C4-2B (cell line): Measurements from ENCODE around the gene SMOC2.

Source experiments
- ZFX ChIP-seq: fragments of 450-650 bp; IDR thresholded peaks from 2 replicates; pipeline ENCODE4 v1.6.1; 2017
- TF ChIP-seq, protein P1 (sequence below): fragments of 450-650 bp; conservative IDR thresholded peaks from 2 replicates; pipeline ENCODE4 v1.5.1; 2017; ENCODE audit warnings: mild to moderate bottlenecking

- TF ChIP-seq, protein P1, sequence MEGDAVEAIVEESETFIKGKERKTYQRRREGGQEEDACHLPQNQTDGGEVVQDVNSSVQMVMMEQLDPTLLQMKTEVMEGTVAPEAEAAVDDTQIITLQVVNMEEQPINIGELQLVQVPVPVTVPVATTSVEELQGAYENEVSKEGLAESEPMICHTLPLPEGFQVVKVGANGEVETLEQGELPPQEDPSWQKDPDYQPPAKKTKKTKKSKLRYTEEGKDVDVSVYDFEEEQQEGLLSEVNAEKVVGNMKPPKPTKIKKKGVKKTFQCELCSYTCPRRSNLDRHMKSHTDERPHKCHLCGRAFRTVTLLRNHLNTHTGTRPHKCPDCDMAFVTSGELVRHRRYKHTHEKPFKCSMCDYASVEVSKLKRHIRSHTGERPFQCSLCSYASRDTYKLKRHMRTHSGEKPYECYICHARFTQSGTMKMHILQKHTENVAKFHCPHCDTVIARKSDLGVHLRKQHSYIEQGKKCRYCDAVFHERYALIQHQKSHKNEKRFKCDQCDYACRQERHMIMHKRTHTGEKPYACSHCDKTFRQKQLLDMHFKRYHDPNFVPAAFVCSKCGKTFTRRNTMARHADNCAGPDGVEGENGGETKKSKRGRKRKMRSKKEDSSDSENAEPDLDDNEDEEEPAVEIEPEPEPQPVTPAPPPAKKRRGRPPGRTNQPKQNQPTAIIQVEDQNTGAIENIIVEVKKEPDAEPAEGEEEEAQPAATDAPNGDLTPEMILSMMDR = no peak
- TF ChIP-seq ZFX = no peak
These were observed 30.9 kb upstream of the SMOC2 start for GRCh38 chr6:168410035-168410434.
